ENCODE results near the gene NR4A1. TPM values are rescaled to one million over a fixed set of nuclear protein-coding genes. Genes with fewer than 3 reads are reported as not detected.

NR4A1 gene
- total and polyA plus RNA-seq, 4 experiments from 2014 or later, result 1.1 to 1.3 (median 1.3) TPM

GRCh38 chr12:52055731-52056711 is 4.8 kb downstream of the NR4A1 start:
- Mint-ChIP-seq H3K27ac (peak overlapping the region in 3 of 7 donors; percentile 32 to 84 (median 36)), H3K9me3 (peaks cover 0 to 2% (median 0%) of the 10 kb centered on the region in 8 donors), H3K4me1 (peaks cover 10 to 26% (median 15%) of the 10 kb centered on the region in 4 donors), H3K36me3 (peaks cover 0 to 7% of the 10 kb centered on the region in 2 donors), H3K27me3 (no peaks in the 10 kb centered on the region), H3K4me3 (no peak overlapping the region)
- no peak for DNase-seq
- H3K4me3 ChIP-seq (ENCODE audit: low read length in 2 of 2), result no peak overlapping the region
- ChIA-PET POLR2A (ENCODE audit: partially characterized antibody) (no interaction called here), CTCF (ENCODE audit: partially characterized antibody) (interaction anchor here (1.0 to 3.5 kb wide), 3 partner anchors 24 to 31 kb away, joined by 3 to 21 read pairs (median 8); no protein-coding TSS in a partner anchor)
- intact Hi-C loops (cut with micrococcal nuclease), result no loop called here
- H3K4me1 ChIP-seq (ENCODE audit: insufficient read depth, low read length), result peaks cover 18% of the 10 kb centered on the region
- no peaks in the 10 kb centered on the region for H3K27me3 ChIP-seq (ENCODE audit: insufficient read depth, low read length)
- no peaks in the 10 kb centered on the region for H3K9me3 ChIP-seq (ENCODE audit: control insufficient read depth in 1 of 2, low read length in 2 of 2)
- no peak overlapping the region for H3K27ac ChIP-seq (ENCODE audit: low read depth, low read length)
- H3K36me3 ChIP-seq (ENCODE audit: insufficient read depth, low read length), result no peaks in the 10 kb centered on the region

GRCh38 chr12:52056801-52057637 is 5.8 kb downstream of the NR4A1 start:
- no peaks in the 10 kb centered on the region for H3K27me3 ChIP-seq (ENCODE audit: insufficient read depth, low read length)
- peak overlapping the region in 4 of 7 donors; percentile 23 to 86 (median 62) for H3K27ac Mint-ChIP-seq
- ChIA-PET POLR2A (ENCODE audit: partially characterized antibody) (interaction anchor here (1.4 kb wide), 1 partner anchor 32 kb away, joined by 3 read pairs; no protein-coding TSS in a partner anchor), CTCF (ENCODE audit: partially characterized antibody) (interaction anchor here (1.1 to 1.8 kb wide), 2 partner anchors 11 to 32 kb away, joined by 6 to 8 read pairs; no protein-coding TSS in a partner anchor)
- peak in 1 of 5 donors; percentile 28 for DNase-seq
- H3K4me1 Mint-ChIP-seq, result peaks cover 4 to 16% (median 8%) of the 10 kb centered on the region in 4 donors
- H3K9me3 ChIP-seq (ENCODE audit: control insufficient read depth in 1 of 2, low read length in 2 of 2), result no peaks in the 10 kb centered on the region
- no peak overlapping the region for H3K4me3 ChIP-seq (ENCODE audit: low read length in 2 of 2)
- H3K9me3 Mint-ChIP-seq, result no peaks in the 10 kb centered on the region
- no peak overlapping the region for H3K27ac ChIP-seq (ENCODE audit: low read depth, low read length)
- peaks cover 0 to 1% of the 10 kb centered on the region in 2 donors for H3K36me3 Mint-ChIP-seq
- intact Hi-C loops (cut with micrococcal nuclease), result no loop called here
- no peaks in the 10 kb centered on the region for H3K36me3 ChIP-seq (ENCODE audit: insufficient read depth, low read length)
- H3K4me3 Mint-ChIP-seq, result no peak overlapping the region
- no peaks in the 10 kb centered on the region for H3K27me3 Mint-ChIP-seq
- H3K4me1 ChIP-seq (ENCODE audit: insufficient read depth, low read length), result peaks cover 11% of the 10 kb centered on the region

- CTCF ChIA-PET (ENCODE audit: partially characterized antibody), result interaction anchor here (1.1 to 17.7 kb wide), 3 partner anchors 10 to 35 kb away, joined by 6 to 289 read pairs (median 8); no protein-coding TSS in a partner anchor
- Mint-ChIP-seq H3K36me3 (no peaks in the 10 kb centered on the region), H3K27me3 (no peaks in the 10 kb centered on the region), H3K4me1 (peaks cover 0 to 7% (median 2%) of the 10 kb centered on the region in 4 donors), H3K27ac (peak overlapping the region in 1 of 7 donors; percentile 57), H3K4me3 (no peak overlapping the region), H3K9me3 (no peaks in the 10 kb centered on the region)
- no peak for DNase-seq
- H3K4me3 ChIP-seq (ENCODE audit: low read length in 2 of 2), result no peak overlapping the region
- H3K27ac ChIP-seq (ENCODE audit: low read depth, low read length), result no peak overlapping the region
- POLR2A ChIA-PET (ENCODE audit: partially characterized antibody), result interaction anchor here (1.4 kb wide), 1 partner anchor 33 kb away, joined by 3 read pairs; no protein-coding TSS in a partner anchor
- no peaks in the 10 kb centered on the region for H3K9me3 ChIP-seq (ENCODE audit: control insufficient read depth in 1 of 2, low read length in 2 of 2)
- H3K4me1 ChIP-seq (ENCODE audit: insufficient read depth, low read length), result peaks cover 2% of the 10 kb centered on the region
- H3K27me3 ChIP-seq (ENCODE audit: insufficient read depth, low read length), result no peaks in the 10 kb centered on the region
- intact Hi-C loops (cut with micrococcal nuclease), result no loop called here
- no peaks in the 10 kb centered on the region for H3K36me3 ChIP-seq (ENCODE audit: insufficient read depth, low read length)
These were observed 6.7 kb downstream of the NR4A1 start for GRCh38 chr12:52057638-52058576.

GRCh38 chr12:52058631-52059361 is 7.6 kb downstream of the NR4A1 start:
- no peaks in the 10 kb centered on the region for H3K27me3 Mint-ChIP-seq
- H3K9me3 Mint-ChIP-seq, result no peaks in the 10 kb centered on the region
- peak overlapping the region in 1 of 7 donors; percentile 64 for H3K27ac Mint-ChIP-seq
- H3K4me1 ChIP-seq (ENCODE audit: insufficient read depth, low read length), result no peaks in the 10 kb centered on the region
- no peaks in the 10 kb centered on the region for H3K27me3 ChIP-seq (ENCODE audit: insufficient read depth, low read length)
- no peaks in the 10 kb centered on the region for H3K36me3 Mint-ChIP-seq
- DNase-seq, result peak in 1 of 5 donors; percentile 30
- H3K27ac ChIP-seq (ENCODE audit: low read depth, low read length), result no peak overlapping the region
- H3K36me3 ChIP-seq (ENCODE audit: insufficient read depth, low read length), result no peaks in the 10 kb centered on the region
- H3K9me3 ChIP-seq (ENCODE audit: control insufficient read depth in 1 of 2, low read length in 2 of 2), result no peaks in the 10 kb centered on the region
- POLR2A ChIA-PET (ENCODE audit: partially characterized antibody), result interaction anchor here (1.1 kb wide), 1 partner anchor 10 kb away, joined by 3 read pairs; no protein-coding TSS in a partner anchor
- no peak overlapping the region for H3K4me3 Mint-ChIP-seq
- H3K4me3 ChIP-seq (ENCODE audit: low read length in 2 of 2), result no peak overlapping the region
- no peaks in the 10 kb centered on the region for H3K4me1 Mint-ChIP-seq
- CTCF ChIA-PET (ENCODE audit: partially characterized antibody), result interaction anchor here (0.8 to 17.7 kb wide), 3 partner anchors 10 to 36 kb away, joined by 3 to 289 read pairs (median 4); no protein-coding TSS in a partner anchor
- intact Hi-C loops (cut with micrococcal nuclease), result no loop called here

- Mint-ChIP-seq H3K27ac (peak overlapping the region in 1 of 7 donors; percentile 35), H3K4me1 (no peaks in the 10 kb centered on the region), H3K4me3 (no peak overlapping the region), H3K9me3 (no peaks in the 10 kb centered on the region), H3K27me3 (peaks cover 0 to 3% of the 10 kb centered on the region in 2 donors), H3K36me3 (no peaks in the 10 kb centered on the region)
- DNase-seq, result no peak
- Histone ChIP-seq H3K27ac (ENCODE audit: low read depth, low read length) (no peak overlapping the region), H3K36me3 (ENCODE audit: insufficient read depth, low read length) (no peaks in the 10 kb centered on the region), H3K27me3 (ENCODE audit: insufficient read depth, low read length) (no peaks in the 10 kb centered on the region), H3K4me1 (ENCODE audit: insufficient read depth, low read length) (no peaks in the 10 kb centered on the region), H3K9me3 (ENCODE audit: control insufficient read depth in 1 of 2, low read length in 2 of 2) (no peaks in the 10 kb centered on the region), H3K4me3 (ENCODE audit: low read length in 2 of 2) (no peak overlapping the region)
- intact Hi-C loops (cut with micrococcal nuclease), result no loop called here
- ChIA-PET POLR2A (ENCODE audit: partially characterized antibody) (interaction anchor here (1.1 kb wide), 1 partner anchor 9 kb away, joined by 3 read pairs; no protein-coding TSS in a partner anchor), CTCF (ENCODE audit: partially characterized antibody) (interaction anchor here (0.9 to 17.7 kb wide), 3 partner anchors 9 to 37 kb away, joined by 3 to 289 read pairs (median 4); no protein-coding TSS in a partner anchor)
These were observed 8.6 kb downstream of the NR4A1 start for GRCh38 chr12:52059582-52060497.

Measured in CD4-positive, alpha-beta memory T cell (primary cell).